DMS 273 treated with DMSO at 0.1 percent for 48 hours (cell line): ENCODE data around the gene ATF7.
"Not testable (repeated sequence)": the region's sequence is repeated elsewhere in the genome, so short reads cannot be mapped to it uniquely, and the experiment has no call there.

Experiments
- DNase-seq: peaks from one replicate; lab custom pipeline; 2025; lab: John Stamatoyannopoulos, UW

ATF7 gene

GRCh38 chr12:53481458-53481857 lies 144.7 kb downstream of the ATF7 start:
- not testable (repeated sequence) for DNase-seq

DNA sequence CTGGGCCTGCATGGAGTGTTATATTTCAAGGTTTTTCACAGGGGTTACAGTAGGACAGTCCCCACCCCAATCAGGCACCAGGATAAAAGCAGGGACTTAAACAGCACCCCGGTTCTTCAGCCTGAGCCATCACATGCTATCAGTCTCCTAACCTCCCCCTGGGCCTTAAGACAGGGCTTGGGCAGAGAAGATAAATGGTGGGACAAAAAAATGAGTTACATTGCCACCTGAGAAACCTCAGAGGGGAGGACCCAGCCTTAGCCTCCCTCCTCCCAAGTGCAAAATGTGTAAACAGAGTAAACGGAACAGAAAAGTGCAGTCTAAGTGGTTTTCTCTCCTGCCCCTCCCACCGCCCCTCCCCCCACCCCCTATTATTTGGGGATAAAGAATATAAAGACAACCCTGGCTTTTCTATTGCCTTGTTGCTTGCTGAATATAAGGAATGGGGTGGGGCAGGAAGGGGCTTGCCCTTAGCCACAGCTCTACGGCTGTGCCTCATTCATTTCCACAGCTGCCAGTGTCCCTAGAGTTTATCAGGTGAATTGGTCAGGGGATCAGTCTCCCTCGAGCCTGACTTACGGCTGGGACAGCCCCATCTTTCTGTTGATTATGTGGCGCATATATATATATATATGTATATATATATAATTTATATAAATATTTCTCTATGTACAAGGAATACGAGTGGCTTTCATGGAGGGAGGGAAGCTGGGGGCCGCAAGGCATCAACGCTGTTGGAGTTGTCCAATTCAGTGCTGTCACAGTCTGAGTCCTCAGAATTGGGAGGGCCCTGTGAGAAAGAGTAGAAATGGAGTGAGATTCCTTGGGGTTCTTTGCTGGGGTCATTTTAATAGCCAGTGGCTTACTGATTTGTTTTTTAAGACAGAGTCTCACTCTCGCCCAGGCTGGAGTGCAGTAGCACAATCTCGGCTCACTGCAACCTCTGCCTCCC lies 145.4 kb downstream of the ATF7 start:
- DNase-seq, result no peak

GRCh38 chr12:53479331-53479730 lies 146.9 kb downstream of the ATF7 start:
- DNase-seq, result no peak

DNA sequence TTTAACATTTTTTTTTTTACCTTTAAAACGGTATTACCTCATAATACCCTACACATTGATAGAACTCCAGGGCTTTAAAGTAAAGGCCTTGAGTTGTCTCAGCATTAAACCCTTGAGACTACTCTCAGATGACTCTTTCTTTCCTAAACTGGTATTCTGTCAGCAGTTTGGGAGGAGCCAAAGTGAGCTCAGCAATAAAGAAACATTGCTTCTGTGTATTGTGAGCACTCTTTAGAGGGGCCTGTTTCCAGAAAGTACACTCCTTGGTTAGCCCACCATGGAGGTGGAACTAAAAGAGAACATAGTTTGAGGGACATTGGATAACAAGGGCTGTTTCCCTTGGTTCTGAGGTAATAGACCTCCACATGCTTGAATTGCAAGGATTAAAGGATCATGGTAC lies 147.3 kb downstream of the ATF7 start:
- no peak for DNase-seq

DNA sequence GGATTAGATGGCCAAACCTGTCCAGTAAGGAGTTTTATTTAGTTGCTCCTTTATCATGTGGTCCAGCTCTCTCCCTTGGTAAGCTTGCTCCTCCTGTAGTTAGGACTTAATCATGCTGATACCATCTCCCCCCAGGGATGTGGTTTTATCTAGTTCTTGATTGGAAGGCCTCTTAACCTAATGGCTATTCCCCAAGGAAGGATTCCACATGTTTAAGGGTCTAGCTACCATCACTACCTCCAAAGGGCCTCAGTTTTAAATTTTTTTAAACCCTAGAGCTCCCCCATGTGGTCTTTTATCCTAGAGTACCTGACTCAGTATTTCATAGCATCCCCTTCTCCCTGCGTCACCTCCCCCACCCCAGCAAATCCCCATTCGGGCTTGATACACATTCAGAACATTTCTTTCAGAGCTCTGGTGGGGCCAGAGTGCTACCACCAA lies 149.4 kb downstream of the ATF7 start:
- DNase-seq, result no peak

DNA sequence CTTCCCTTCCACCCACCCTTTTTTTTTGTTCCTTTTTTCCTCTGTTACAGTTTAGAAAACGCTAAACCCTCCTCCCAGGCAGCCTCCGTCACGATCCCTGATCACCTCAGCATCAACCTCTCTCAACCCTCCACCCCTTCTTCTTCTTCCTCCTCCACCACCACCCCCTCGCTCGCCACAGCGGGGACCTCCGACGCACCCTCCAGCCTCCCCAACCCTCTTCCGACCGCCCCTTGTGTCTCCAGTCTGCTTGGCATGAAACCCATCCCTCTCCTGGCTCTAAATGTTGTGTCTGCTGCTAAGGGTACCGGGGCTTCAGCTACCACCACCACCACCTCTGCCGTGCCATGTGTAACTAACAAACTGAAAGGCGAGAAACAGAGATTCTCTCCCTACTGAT lies 151.4 kb downstream of the ATF7 start:
- no peak for DNase-seq

DNA sequence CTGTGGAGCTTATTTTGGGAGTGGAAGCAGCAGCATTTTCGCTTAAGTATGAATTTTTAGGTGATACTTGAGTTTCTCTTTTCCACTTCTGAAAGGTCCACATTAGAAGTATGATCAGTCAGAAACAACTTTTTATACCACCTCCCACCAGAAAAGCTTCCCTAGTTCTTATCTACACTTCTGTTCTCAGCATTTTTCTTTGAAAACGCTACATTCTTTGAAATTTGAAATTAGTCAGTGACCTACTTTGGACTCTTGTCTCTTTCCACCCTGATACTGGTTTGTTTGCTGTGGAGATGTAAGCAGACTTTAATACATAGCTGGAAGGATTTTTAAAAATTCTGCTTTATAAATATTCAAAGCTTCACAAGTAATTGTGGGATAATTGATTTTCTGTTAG lies 152.1 kb downstream of the ATF7 start:
- DNase-seq, result no peak

DNA sequence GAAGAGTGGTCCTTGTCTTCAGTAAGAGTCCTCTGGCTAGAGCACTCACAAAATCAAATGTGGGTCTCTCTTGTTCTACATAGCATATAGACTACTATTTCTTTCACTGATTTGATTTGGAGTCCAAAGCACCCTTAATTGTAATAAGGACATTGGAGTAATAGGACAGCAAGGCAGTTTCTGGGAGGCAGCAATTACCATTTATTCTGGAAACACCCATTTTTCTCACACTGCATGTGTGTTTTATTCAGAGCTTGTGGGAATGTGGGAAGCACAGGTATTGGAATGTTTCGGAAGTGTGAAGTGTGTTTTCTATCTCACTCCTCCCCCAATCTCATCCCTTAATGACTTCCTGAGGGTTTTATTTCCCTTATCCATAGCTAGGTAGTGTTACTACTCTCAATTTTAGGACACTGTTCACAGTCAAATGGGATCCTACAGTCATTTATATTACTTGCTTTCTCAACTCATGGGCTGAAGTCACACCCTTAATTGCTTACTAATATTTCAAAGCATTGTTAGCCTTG lies 154.1 kb downstream of the ATF7 start:
- no peak for DNase-seq

- DNase-seq, result no peak
Measured at GRCh38 chr12:53468282-53468681, 157.9 kb downstream of the ATF7 start.

DNA sequence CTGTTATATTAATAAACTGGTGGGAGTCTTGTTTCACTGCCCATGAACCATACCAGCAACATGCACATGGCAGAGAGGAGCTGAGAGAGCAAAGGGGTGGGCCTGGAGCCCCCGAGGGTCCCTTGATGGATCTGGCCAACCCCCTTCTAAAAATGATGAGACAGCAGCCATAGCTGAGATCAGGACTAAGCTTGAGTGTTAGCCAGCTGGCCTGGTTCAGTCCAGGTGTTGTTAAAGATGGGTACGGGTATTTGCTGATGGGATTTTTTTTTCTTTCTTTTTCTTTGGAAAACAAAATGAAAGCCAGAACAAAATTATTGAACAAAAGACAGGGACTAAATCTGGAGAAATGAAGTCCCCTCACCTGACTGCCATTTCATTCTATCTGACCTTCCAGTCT lies 158.3 kb downstream of the ATF7 start:
- DNase-seq, result no peak

DNA sequence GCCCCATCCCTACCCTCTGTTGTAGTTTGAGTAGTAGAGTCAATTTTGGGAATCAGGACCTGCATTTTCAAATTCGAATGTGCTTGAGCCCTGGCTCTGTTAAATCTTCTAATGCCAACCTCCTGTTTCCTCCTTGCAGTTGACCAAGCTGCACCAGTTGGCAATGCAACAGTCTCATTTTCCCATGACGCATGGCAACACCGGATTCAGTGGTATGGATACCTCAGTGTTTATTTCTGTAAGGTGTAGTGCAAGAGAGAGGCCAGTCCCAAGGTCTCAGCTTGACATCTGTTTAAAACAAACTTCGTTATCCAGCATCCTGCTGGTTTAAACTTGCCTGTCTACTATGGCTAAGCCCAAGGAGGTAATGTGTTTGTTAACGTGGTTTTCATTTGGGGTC lies 159.1 kb downstream of the ATF7 start:
- no peak for DNase-seq

GRCh38 chr12:53466640-53467039 lies 159.5 kb downstream of the ATF7 start:
- DNase-seq, result no peak

DNA sequence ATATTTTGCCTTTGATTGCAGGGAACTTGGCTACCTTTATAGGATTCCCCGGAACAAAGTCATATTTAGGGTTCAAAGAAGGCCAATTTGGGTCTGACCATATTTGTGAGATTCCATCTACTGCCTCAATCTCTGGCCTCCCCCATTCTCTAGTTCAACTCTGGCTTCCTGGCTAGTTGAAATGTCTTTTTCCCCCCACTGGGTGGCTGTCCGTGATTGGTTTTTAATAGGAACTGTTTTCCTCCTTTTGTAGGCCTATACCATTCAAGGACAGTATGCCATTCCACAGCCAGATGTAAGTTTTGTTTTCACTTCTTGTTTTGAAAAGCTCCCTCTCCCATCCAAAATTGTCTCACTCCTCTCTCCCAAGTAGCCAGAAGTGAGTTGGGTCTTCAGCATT lies 160.5 kb downstream of the ATF7 start:
- no peak for DNase-seq

- DNase-seq, result no peak
Measured at GRCh38 chr12:53464685-53465418, 161.3 kb downstream of the ATF7 start.

GRCh38 chr12:53463802-53464560 lies 162.2 kb downstream of the ATF7 start:
- DNase-seq, result no peak

GRCh38 chr12:53462935-53463334 lies 163.2 kb downstream of the ATF7 start:
- DNase-seq, result no peak

DNA sequence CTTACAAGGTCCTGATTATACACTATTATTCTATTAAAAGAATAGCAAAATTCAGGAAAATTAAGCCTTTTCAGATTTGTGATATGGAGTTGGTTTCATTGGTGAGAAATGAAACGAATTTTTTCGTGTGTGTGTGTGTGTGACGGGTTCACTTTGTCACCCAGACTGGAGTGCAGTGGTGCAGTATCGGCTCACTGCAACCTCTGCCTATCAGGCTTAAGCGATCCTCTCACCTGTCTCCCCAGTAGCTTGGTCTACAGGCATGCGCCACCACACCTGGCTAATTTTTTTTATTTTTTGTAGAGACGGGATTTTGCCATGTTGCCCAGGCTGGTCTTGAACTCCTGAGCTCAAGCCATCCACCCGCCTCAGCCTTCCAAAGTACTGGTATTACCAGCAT lies 164.6 kb downstream of the ATF7 start:
- no peak for DNase-seq

- DNase-seq, result no peak
Measured at GRCh38 chr12:53461059-53461458, 165.1 kb downstream of the ATF7 start.

DNA sequence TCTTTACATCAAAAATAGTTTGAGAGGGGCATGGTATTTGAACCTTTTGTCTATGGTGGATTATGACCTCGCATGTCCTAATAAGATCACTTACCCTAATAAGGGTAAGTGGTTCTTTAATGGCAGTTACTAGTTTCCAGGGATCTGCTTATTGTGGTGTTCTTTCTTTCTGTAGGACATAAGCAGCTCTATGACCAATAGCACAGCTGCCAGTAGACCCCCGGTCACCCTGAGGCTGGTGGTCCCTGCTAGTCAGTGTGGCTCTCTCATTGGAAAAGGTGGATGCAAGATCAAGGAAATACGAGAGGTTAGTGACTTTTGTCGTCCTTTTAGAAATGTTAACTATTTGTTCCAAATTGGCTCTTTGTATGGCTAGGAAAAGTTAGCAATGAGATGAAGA lies 167.1 kb downstream of the ATF7 start:
- DNase-seq, result no peak
